Smooth muscle cell (in vitro differentiated cells): ENCODE measurements around the gene SORBS2. TPM values are rescaled to one million over a fixed set of nuclear protein-coding genes. Genes with fewer than 3 reads are reported as not detected.

Experiments
- DNase-seq: peaks from one replicate; lab custom pipeline; 2025; ENCODE audit not compliant: unreplicated experiment; lab: John Stamatoyannopoulos, UW
- H2AFZ ChIP-seq: fragments of 200-600 bp; sonication (generic); 2 replicates; pipeline ENCODE4 v1.6.0; 2016; ENCODE audit warnings: antibody characterized with exemption, low read depth, mild to moderate bottlenecking
- H3F3A ChIP-seq: fragments of 200-600 bp; sonication (generic); 2 replicates; pipeline ENCODE4 v1.6.0; 2017; ENCODE audit warnings: antibody characterized with exemption, low read depth
- H3K27ac ChIP-seq: fragments of 200-600 bp; sonication (generic); 2 replicates; pipeline ENCODE4 v1.5.1; 2016; ENCODE audit warnings: low read depth, mild to moderate bottlenecking
- H3K27me3 ChIP-seq: fragments of 200-600 bp; sonication (generic); 2 replicates; pipeline ENCODE4 v1.6.1; 2016; ENCODE audit warnings: low read depth, mild to moderate bottlenecking
- H3K36me3 ChIP-seq: fragments of 200-600 bp; sonication (generic); 2 replicates; pipeline ENCODE4 v1.5.1; 2016; ENCODE audit warnings: low read depth
- H3K4me1 ChIP-seq: fragments of 200-600 bp; sonication (generic); 2 replicates; pipeline ENCODE4 v1.5.1; 2016; ENCODE audit warnings: low read depth
- H3K4me2 ChIP-seq: fragments of 200-600 bp; sonication (generic); 2 replicates; pipeline ENCODE4 v1.6.0; 2016; ENCODE audit warnings: mild to moderate bottlenecking
- H3K4me3 ChIP-seq: fragments of 200-600 bp; sonication (generic); 2 replicates; pipeline ENCODE4 v1.5.1; 2016; ENCODE audit warnings: mild to moderate bottlenecking
- H3K79me2 ChIP-seq: fragments of 200-600 bp; sonication (generic); 2 replicates; pipeline ENCODE4 v1.6.0; 2016; ENCODE audit warnings: low read depth, mild to moderate bottlenecking
- H3K9ac ChIP-seq: fragments of 200-600 bp; sonication (generic); 2 replicates; pipeline ENCODE4 v1.6.0; 2016; ENCODE audit warnings: low read depth
- H3K9me3 ChIP-seq: fragments of 200-600 bp; sonication (generic); replicated peaks from 2 replicates; pipeline ENCODE4 v1.5.1; 2016; ENCODE audit warnings: low read depth
- H4K20me1 ChIP-seq: fragments of 200-600 bp; sonication (generic); 2 replicates; pipeline ENCODE4 v1.6.0; 2016; ENCODE audit warnings: low read depth
- WGBS: methylation state at CpG from one replicate; pipeline ENCODE4 v1.1.7; 2016; ENCODE audit warnings: low lambda C conversion rate; 5-methylcytosine and 5-hydroxymethylcytosine counted together
- polyA plus RNA-seq: library from polyadenylated mRNA; unstranded; fragments of >200 nt; fragmentation: Nextera tagmentation; extraction: Ambion mirVana; gene quantifications from 2 replicates; pipeline ENCODE4 v1.2.1, GENCODE V29; 2016
- total RNA-seq: library from RNA; depleted of rRNA; stranded (reverse); fragments of >200 nt; gene quantifications from 2 replicates; pipeline ENCODE4 v1.2.3, GENCODE V29; 2014
- TF ChIP-seq, protein P1 (sequence below): fragments of 200-600 bp; sonication (generic); IDR thresholded peaks from 2 replicates; pipeline ENCODE4 v1.5.1; 2017; ENCODE audit warnings: borderline replicate concordance, mild to moderate bottlenecking, antibody characterized with exemption; ENCODE audit not compliant: insufficient read depth, poor library complexity, severe bottlenecking

Gene SORBS2
- total and polyA plus RNA-seq, 2 experiments from 2014 or later: 9.0 to 36.6 TPM

DNA sequence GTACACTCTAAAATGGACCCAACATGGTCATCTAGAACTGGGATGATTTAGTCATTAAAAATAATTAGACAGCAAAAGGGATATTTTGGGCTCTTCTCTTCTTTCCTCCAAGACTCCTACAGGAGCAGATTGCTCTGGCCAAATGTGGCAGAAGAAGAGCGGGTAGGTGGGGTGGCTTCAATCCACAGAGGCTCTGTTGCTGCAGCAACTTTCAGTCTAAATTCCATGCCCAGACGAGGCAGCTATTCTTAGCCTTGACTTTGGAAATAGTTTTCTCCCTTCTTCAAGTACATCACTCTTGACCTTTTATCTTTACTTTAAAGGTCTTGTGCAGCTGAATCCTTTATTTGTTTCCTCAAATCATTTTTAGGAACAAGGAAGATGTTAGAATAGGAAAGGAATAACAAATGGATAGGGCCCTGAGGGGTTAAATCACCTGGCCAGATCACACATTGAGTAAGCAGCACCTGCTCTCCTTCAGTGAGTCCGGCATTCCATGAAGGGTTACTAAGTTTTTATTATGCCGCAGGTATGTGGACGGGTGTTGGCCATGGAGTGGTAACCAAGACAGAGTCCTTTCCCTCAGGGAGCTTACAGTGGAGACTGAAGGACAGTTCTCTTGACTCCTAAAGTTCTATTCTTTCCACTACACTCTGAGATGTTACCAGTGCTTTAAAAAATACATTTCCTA is 19.3 kb upstream of the SORBS2 start:
- Histone ChIP-seq H3K27ac (no peak overlapping the region), H3K79me2 (no peaks in the 10 kb centered on the region), H3F3A (no peaks in the 10 kb centered on the region), H3K9me3 (no peaks in the 10 kb centered on the region), H3K36me3 (no peaks in the 10 kb centered on the region), H3K27me3 (no peaks in the 10 kb centered on the region), H3K4me1 (peaks cover 2% of the 10 kb centered on the region), H3K4me3 (no peak overlapping the region), H2AFZ (no peak overlapping the region), H4K20me1 (no peaks in the 10 kb centered on the region), H3K9ac (no peak overlapping the region), H3K4me2 (no peak overlapping the region)
- TF ChIP-seq, protein P1, sequence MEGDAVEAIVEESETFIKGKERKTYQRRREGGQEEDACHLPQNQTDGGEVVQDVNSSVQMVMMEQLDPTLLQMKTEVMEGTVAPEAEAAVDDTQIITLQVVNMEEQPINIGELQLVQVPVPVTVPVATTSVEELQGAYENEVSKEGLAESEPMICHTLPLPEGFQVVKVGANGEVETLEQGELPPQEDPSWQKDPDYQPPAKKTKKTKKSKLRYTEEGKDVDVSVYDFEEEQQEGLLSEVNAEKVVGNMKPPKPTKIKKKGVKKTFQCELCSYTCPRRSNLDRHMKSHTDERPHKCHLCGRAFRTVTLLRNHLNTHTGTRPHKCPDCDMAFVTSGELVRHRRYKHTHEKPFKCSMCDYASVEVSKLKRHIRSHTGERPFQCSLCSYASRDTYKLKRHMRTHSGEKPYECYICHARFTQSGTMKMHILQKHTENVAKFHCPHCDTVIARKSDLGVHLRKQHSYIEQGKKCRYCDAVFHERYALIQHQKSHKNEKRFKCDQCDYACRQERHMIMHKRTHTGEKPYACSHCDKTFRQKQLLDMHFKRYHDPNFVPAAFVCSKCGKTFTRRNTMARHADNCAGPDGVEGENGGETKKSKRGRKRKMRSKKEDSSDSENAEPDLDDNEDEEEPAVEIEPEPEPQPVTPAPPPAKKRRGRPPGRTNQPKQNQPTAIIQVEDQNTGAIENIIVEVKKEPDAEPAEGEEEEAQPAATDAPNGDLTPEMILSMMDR: no peak
- no peak for DNase-seq
- WGBS: 88% methylated on average over 5 of the region's 5 CpGs

DNA sequence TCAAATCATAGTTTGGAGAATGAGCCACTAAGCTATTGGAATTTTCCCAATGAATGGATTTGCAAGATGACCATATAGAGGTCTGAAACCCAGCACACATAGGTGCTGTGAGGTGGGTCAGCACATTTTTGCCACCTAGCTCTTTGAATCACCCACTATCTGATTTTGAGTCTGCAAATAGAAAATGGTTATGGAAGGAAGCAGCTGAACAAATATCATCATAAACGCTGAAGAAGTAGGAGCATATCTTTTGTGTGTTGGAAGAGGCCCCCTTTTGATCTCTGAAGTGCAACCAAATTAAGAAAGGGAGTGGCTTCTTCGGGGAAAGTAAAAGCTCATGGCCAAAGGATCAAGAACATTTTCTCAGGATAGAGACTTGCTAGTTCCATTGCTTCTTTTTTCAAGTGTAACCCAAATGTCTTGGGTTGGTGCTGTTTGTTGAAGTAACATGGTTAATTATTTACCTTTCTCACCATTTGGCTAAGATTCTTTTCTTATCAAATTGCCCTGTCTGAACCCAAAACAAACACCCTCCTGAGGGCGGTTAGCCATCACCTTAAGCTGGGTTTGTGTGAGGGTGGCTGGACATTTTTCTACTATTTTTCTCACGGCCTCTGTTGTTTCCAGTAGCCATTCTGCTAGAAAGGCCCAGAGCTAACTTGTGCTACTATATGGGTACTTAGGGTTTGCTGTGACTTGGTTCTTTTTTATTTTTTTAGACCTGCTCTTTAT is 18.4 kb upstream of the SORBS2 start:
- no peaks in the 10 kb centered on the region for H3K79me2 ChIP-seq
- H3K9me3 ChIP-seq: no peaks in the 10 kb centered on the region
- H2AFZ ChIP-seq: no peak overlapping the region
- H3K27me3 ChIP-seq: no peaks in the 10 kb centered on the region
- no peak overlapping the region for H3K27ac ChIP-seq
- no peak overlapping the region for H3K4me3 ChIP-seq
- no peaks in the 10 kb centered on the region for H3F3A ChIP-seq
- no peaks in the 10 kb centered on the region for H4K20me1 ChIP-seq
- no peak overlapping the region for H3K9ac ChIP-seq
- 89% methylated on average over 4 of the region's 4 CpGs for WGBS
- TF ChIP-seq, protein P1: no peak
- H3K4me2 ChIP-seq: no peak overlapping the region
- no peaks in the 10 kb centered on the region for H3K36me3 ChIP-seq
- no peaks in the 10 kb centered on the region for H3K4me1 ChIP-seq
- no peak for DNase-seq

DNA sequence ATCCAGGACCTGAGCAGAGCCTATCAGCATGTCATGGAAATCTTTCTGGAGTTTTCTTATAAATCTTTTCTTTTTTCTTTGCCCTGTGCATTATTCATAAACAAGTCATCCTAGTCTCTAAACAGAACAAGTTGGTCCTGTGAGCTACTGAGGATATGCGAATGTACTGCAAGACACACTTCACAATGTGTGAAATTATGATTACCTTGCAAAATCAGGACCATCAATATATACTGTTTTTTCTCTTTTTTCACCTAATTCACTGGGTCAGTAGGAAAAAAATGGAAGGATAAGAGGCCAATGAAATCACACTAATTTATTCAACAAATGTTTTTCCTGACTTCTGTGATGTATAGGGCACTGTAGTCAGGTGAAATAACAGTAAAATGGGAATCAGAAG is 14.4 kb upstream of the SORBS2 start:
- H3K9ac ChIP-seq: no peak overlapping the region
- H3K79me2 ChIP-seq: no peaks in the 10 kb centered on the region
- H3K9me3 ChIP-seq: no peaks in the 10 kb centered on the region
- no peak overlapping the region for H3K27ac ChIP-seq
- no peaks in the 10 kb centered on the region for H3K27me3 ChIP-seq
- H4K20me1 ChIP-seq: no peaks in the 10 kb centered on the region
- DNase-seq: no peak
- no peaks in the 10 kb centered on the region for H3F3A ChIP-seq
- TF ChIP-seq, protein P1: no peak
- H3K4me2 ChIP-seq: no peak overlapping the region
- H2AFZ ChIP-seq: no peak overlapping the region
- no peaks in the 10 kb centered on the region for H3K36me3 ChIP-seq
- 63% methylated on average over 1 of the region's 1 CpG for WGBS
- no peak overlapping the region for H3K4me3 ChIP-seq
- no peaks in the 10 kb centered on the region for H3K4me1 ChIP-seq
